Activated CD4-positive, alpha-beta T cell treated with anti-CD3 and anti-CD28 coated beads for 48 hours (primary cell): ENCODE data around the gene USP3.
A peak's percentile ranks its signal among the peaks of the same experiment; 100 is the strongest.

Experiments
- DNase-seq: peaks from one replicate; pipeline ENCODE4 v3.0.0-alpha.2; 2020

USP3 gene

DNA sequence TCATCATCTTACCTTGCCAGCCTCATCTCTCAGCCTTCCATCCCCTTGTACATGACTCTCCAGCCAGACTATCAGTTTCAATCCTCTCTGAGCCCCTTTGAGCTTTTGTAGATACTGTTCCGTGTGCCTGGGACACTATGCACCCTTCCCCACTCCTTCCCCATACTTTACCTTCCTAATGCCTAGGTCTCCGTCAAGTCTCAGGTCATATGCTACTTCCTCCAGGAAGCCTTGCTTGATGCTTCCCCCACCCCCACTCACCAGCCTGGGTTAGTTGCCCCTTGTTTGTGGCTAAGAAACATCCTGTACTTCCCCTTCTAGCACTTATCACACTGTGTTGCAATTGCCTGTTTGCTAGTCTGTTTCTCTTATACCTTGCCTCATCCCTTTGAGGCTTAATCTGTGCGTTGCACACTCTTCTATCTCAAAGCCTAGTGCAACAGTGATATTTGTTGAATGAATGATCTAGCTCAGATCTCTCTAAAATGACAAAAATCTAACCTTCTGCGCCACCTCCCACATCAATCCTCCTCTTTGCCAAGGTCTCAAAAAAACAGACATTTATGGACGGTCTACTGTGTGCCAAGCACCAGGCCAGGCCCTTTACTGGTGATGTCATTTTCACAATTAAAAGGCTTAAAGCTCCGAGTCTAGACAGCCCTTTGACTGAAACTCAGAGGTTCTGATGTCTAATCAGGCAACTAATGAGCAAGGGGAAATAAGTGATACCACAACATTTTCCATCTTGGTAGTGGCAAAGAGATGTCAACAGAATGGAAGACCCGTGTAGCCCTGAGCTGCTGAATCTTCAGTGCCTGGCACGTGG is 6.5 kb upstream of the USP3 start:
- peak; percentile 64 for DNase-seq

- no peak for DNase-seq
These were observed 5.2 kb upstream of the USP3 start for GRCh38 chr15:63499175-63499549.

DNA sequence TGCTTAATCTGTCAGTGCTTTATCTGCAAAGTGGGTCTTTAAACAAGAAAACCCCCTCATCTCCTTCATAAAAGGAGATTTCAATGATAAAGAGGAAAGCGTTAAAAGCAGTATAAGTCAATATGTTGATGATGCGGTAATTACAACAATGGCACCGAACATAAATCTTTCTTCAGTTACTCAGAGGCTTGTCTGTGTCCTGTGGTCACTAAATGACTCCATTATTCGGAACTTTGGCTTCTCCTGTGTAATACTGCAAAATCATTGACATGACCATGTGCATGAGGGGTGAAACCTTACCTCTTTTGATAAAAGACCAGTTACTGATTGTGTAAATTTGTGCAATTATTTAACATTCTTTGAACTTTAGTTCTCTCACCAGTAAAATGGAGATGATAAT is 4.8 kb upstream of the USP3 start:
- DNase-seq = no peak

- no peak for DNase-seq
These were observed 3.8 kb upstream of the USP3 start for GRCh38 chr15:63500265-63501250.

- DNase-seq = peak; percentile 39
These were observed 2.9 kb upstream of the USP3 start for GRCh38 chr15:63501256-63502089.

DNA sequence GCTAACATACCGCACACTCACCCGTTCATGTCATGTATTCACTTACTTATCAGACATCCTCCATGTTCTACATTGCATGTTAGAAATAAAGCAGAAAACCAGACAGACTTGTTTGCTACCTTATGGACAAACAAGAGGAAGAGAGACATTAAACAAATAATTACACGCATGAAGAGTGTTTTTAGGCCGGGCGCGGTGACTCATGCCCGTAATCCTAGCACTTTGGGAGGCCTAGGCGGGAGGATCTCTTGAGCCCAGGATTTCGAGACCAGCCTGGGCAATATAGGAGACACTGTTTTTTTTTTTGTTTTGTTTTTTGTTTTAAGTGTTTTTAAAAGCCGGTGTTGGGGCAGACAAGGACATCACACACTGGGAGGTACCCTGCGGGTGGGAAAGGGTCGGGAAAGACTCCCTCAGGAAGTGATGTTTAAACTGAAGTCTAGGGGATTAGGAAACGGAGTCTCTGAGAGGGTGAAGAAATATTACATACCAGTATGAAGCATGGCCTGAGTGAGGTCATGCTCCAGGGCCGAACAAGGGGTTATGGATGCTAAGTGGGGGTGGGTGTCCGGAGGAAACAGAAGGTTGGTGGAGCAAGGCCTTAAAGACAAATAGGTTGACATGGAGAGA is 2.1 kb upstream of the USP3 start:
- DNase-seq = no peak

DNA sequence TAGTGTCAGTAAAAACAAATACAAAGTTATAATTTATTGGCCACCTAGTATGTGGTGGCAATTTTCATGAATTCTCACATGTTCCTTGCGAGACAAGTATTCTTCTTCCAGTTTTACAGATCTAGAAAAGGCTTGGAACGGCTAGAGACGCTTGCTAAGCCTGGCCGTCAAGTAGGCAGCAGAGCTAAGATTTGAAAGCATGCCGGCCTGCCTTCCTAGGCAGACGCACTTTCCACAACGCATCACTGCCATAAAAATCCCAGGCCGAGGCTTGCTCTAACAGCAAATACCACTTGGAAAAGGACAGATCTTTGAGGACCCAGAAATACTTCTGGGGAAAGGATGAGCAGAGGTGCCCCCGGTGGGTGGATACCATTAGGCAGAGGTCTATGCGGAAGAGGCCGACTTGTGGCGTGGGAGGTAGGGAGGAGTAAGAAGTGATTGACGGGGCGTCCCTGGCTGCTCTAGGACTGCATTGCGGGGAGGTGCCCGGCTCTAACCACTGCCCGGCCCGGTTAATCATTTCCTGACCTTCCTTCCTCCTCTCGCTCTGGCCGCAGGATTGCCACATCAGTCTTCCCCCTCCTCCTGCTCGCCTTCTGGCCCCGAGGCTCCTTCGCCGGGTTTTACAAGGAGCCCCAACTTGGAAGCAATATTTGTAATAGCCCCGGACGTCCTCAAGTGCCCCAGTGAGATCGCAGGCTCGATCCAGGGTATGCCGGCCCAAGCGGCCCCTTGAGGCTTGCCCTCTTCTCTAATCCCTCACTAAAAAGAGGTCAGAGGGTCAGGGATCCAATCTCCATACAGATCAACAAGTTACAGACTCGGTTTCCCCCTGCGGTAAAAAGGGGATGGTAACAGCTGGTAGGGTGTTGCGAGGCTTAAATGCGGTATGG is 1.3 kb upstream of the USP3 start:
- peak; percentile 84 for DNase-seq

DNA sequence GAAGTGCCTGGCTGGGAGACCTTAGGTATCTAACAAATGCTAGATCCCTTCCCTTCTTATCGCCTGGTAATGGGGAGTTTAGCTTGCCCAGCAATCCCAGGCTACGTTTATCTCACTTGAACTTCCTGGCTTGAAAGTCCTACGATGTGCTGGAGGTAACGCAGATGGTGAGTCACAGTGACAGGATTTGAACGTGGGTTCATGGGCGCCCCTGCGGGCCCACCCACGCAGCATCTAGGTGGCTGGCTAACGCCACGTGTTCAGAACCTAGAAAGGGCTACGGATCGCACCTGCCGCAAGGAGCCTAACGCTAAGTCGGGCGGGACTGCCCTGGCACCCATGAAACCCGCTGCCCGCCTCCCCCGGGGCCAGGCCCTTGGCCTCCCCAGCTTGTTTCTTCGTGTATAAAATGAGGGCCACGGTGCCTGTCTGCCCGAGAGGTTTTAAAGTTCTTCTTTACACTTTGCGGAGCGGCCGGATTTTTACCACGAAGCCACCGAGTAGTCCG is 600 bp upstream of the USP3 start:
- peak; percentile 91 for DNase-seq

- DNase-seq = peak; percentile 58
These were observed 817 bp downstream of the USP3 start for GRCh38 chr15:63504979-63505841.

GRCh38 chr15:63505842-63506222 is 1.4 kb downstream of the USP3 start:
- DNase-seq = no peak

- no peak for DNase-seq
These were observed 2.2 kb downstream of the USP3 start for GRCh38 chr15:63506537-63507035.

DNA sequence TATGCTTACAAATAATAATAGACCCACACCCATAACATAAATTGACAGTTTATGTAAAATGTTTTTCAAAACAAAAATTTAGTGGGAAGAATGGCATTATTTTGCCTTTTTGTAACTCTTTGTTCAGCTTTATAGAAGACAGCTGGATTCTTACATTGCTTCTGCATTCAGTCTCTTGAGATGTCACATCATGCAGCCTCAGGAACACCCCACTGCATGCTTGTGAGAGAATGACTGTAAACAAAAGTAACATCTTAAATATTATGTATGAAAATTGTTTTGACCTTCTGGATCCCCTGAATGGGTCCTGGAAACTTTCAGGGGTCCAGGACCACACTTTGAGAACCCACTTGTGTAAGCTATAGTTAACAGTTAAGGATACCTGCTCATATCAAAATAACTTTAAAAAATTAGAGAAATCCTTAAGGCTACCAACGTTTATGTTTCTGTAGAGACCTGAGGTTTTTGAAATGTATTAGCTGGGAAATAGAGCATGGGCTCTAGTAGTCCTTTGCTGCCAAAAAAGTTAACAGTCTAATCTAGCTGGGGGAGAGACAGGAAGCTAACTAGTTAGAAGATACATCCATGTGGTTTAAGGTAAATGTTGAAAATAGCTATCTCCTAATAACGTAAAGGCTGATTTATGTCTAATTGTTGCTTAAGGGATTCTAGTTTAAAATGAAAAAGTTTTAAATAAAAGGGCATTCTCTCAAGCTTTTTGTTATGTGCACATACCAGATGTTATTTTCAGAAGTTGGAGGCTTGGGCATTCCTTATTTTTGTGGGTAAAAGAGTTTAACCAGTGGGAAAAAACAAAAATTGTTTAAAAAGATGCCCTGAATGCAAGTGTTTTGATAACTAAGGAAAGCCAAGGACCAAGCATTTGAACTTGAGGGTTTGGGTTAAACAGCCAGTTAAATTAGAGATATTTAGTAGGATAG is 3.8 kb downstream of the USP3 start:
- DNase-seq = no peak

- DNase-seq = no peak
These were observed 4.9 kb downstream of the USP3 start for GRCh38 chr15:63509056-63509954.

GRCh38 chr15:63509955-63510940 is 5.9 kb downstream of the USP3 start:
- no peak for DNase-seq

DNA sequence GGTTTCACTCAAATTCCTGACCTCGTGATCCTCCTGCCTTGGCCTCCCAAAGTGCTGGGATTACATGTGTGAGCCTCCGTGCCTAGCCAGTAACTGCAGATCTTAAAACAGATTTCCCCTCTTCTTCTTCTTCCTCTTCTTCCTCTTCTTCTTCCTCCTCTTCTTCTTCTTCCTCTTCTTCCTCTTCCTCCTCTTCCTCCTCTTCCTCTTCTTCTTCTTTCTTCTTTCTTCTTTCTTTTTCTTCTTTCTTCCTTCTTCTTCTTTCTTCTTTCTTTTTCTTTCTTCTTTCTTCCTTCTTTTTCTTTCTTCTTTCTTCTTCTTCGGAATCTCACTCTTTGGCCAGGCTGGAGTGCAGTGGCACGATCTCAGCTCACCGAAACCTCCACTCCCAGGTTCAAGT is 7.8 kb downstream of the USP3 start:
- no peak for DNase-seq

GRCh38 chr15:63513271-63513670 is 8.9 kb downstream of the USP3 start:
- no peak for DNase-seq
